Activated CD4-positive, alpha-beta memory T cell treated with anti-CD3 and anti-CD28 coated beads for 36 hours (primary cell): ENCODE measurements around the gene EPHB3. TPM values are rescaled to one million over a fixed set of nuclear protein-coding genes. Genes with fewer than 3 reads are reported as not detected.
A peak's percentile ranks its signal among the peaks of the same experiment; 100 is the strongest.

Experiments used
- CTCF ChIA-PET: fragments of 350-600 bp; sonication (Branson Sonifier 250); formaldehyde crosslinking; loops from one replicate; lab custom pipeline; 2021; ENCODE audit warnings: antibody characterized with exemption, inconsistent platforms; lab: Charles Lee
- POLR2A ChIA-PET: fragments of 350-600 bp; sonication (Branson Sonifier 250); formaldehyde crosslinking; loops from one replicate; lab custom pipeline; 2021; ENCODE audit warnings: antibody characterized with exemption; lab: Charles Lee
- DNase-seq: peaks from one replicate; pipeline ENCODE4 v3.0.0-alpha.2; 2020
- H3K27ac Mint-ChIP-seq: one replicate; pipeline ENCODE4 v1.8.0; 2021; ENCODE audit warnings: mixed read lengths
- H3K27me3 Mint-ChIP-seq: one replicate; pipeline ENCODE4 v1.8.0; 2021; ENCODE audit warnings: mixed read lengths
- H3K36me3 Mint-ChIP-seq: one replicate; pipeline ENCODE4 v1.8.0; 2021; ENCODE audit warnings: mixed read lengths
- H3K4me1 Mint-ChIP-seq: one replicate; pipeline ENCODE4 v1.8.0; 2021; ENCODE audit warnings: low read depth, mixed read lengths
- H3K4me3 Mint-ChIP-seq: one replicate; pipeline ENCODE4 v1.8.0; 2021; ENCODE audit warnings: mild to moderate bottlenecking, mixed read lengths
- H3K9me3 Mint-ChIP-seq: one replicate; pipeline ENCODE4 v1.8.0; 2021; ENCODE audit warnings: mixed read lengths
- intact Hi-C: fragments of 100-400 bp; cut with micrococcal nuclease; formaldehyde crosslinking; loops from one replicate; pipeline ENCODE4 v1.15.1; 2023
- total RNA-seq, 2 experiments: library from RNA; stranded (reverse); gene quantifications; one replicate each; pipeline ENCODE4 v1.2.3, GENCODE V29; 2021

Gene EPHB3
- total RNA-seq, 2 experiments from 2014 or later = 0.07 TPM; not detected in 1

DNA sequence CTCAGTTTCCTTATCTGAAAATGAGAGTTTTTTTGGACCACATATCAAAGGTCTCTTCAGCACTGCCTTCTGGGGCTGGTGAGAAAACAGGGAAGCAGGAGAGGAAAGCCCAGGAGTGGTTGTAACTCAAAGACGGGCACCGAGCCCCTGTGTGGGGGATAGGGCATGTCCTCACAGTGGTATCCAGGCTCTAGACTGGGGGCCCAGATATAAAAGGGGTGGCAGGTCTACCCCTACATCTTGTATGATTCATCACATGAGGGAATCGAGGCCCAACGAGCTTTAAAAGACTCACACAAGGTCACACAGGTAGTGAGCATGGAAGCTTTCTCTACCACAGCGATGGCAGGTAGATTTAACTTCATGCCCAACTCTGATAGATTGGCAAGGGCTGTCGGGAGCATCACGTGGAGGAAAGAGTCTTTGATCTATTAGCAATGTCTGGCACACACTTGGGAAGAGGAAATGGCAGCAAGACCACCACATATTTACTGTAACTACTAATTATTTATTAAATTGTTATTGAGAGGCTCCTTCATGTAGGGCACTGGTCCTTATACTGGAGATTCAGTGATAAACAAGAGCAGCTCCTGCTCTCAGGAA lies 4.1 kb upstream of the EPHB3 start:
- peaks cover 40% of the 10 kb centered on the region for H3K4me1 Mint-ChIP-seq
- H3K27ac Mint-ChIP-seq = no peak overlapping the region
- peaks cover 13% of the 10 kb centered on the region for H3K27me3 Mint-ChIP-seq
- no peaks in the 10 kb centered on the region for H3K9me3 Mint-ChIP-seq
- ChIA-PET CTCF (interaction anchor here (0.6 to 2.3 kb wide), 11 partner anchors 16 to 251 kb away, joined by 3 to 21 read pairs (median 3); no protein-coding TSS in a partner anchor), POLR2A (interaction anchor here (0.6 kb wide), 1 partner anchor 63 kb away, joined by 3 read pairs; no protein-coding TSS in a partner anchor)
- no peak for DNase-seq
- H3K4me3 Mint-ChIP-seq = no peak overlapping the region
- no peaks in the 10 kb centered on the region for H3K36me3 Mint-ChIP-seq
- intact Hi-C loops = no loop called here

- DNase-seq = no peak
- ChIA-PET POLR2A (no interaction called here), CTCF (interaction anchor here (0.6 to 1.0 kb wide), 3 partner anchors 9 to 21 kb away, joined by 3 read pairs; no protein-coding TSS in a partner anchor)
- Mint-ChIP-seq H3K36me3 (no peaks in the 10 kb centered on the region), H3K4me3 (no peak overlapping the region), H3K9me3 (no peaks in the 10 kb centered on the region), H3K4me1 (peaks cover 40% of the 10 kb centered on the region), H3K27ac (no peak overlapping the region), H3K27me3 (peaks cover 15% of the 10 kb centered on the region)
- intact Hi-C loops = no loop called here
These were observed 2.9 kb upstream of the EPHB3 start for GRCh38 chr3:184558726-184559125.

- intact Hi-C loops = no loop called here
- peaks cover 15% of the 10 kb centered on the region for H3K27me3 Mint-ChIP-seq
- DNase-seq = no peak
- ChIA-PET CTCF (interaction anchor here (0.6 kb wide), 1 partner anchor 17 kb away, joined by 3 read pairs; no protein-coding TSS in a partner anchor), POLR2A (no interaction called here)
- H3K27ac Mint-ChIP-seq = no peak overlapping the region
- no peak overlapping the region for H3K4me3 Mint-ChIP-seq
- H3K4me1 Mint-ChIP-seq = peaks cover 40% of the 10 kb centered on the region
- H3K36me3 Mint-ChIP-seq = no peaks in the 10 kb centered on the region
- no peaks in the 10 kb centered on the region for H3K9me3 Mint-ChIP-seq
These were observed 2.2 kb upstream of the EPHB3 start for GRCh38 chr3:184559336-184559735.

DNA sequence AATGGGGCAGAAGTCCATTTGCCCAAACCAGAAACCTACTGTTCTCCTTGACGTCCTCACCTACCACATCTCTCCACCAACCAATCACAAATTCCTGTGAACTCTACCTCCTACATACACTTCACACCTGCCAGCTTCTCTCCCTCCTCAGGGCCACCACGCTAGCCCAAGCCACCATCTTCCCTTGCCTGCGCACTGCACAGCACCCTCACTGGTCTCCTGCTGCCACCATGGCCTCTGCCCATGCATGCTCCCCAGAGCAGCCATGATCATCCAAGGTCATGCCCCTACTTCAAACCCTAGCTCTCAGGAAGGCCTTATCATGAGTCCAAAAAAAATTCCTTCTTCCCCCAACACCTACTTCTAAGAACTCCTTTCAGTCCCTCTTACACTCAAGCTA lies 1.1 kb upstream of the EPHB3 start:
- intact Hi-C loops = no loop called here
- H3K9me3 Mint-ChIP-seq = no peaks in the 10 kb centered on the region
- H3K4me1 Mint-ChIP-seq = peaks cover 38% of the 10 kb centered on the region
- peaks cover 15% of the 10 kb centered on the region for H3K27me3 Mint-ChIP-seq
- POLR2A ChIA-PET = interaction anchor here (1.7 kb wide), 1 partner anchor 151 kb away, joined by 4 read pairs; the partner anchor contains the start of gene MAGEF1
- no peaks in the 10 kb centered on the region for H3K36me3 Mint-ChIP-seq
- CTCF ChIA-PET = interaction anchor here (0.5 to 3.2 kb wide), 47 partner anchors 8 to 619 kb away, joined by 3 to 33 read pairs (median 4); partner anchors contain the start of genes MAGEF1 and VPS8
- H3K4me3 Mint-ChIP-seq = peak overlapping the region; percentile 49
- H3K27ac Mint-ChIP-seq = peak overlapping the region; percentile 0
- no peak for DNase-seq

GRCh38 chr3:184561913-184562877 lies 610 bp downstream of the EPHB3 start:
- DNase-seq = no peak
- no peaks in the 10 kb centered on the region for H3K9me3 Mint-ChIP-seq
- ChIA-PET CTCF (interaction anchor here (0.6 to 3.2 kb wide), 43 partner anchors 8 to 617 kb away, joined by 3 to 33 read pairs (median 4); partner anchors contain the start of gene MAGEF1), POLR2A (interaction anchor here (1.7 kb wide), 1 partner anchor 150 kb away, joined by 4 read pairs; the partner anchor contains the start of gene MAGEF1)
- H3K4me1 Mint-ChIP-seq = peaks cover 22% of the 10 kb centered on the region
- peak overlapping the region; percentile 49 for H3K4me3 Mint-ChIP-seq
- no peak overlapping the region for H3K27ac Mint-ChIP-seq
- H3K36me3 Mint-ChIP-seq = no peaks in the 10 kb centered on the region
- H3K27me3 Mint-ChIP-seq = peaks cover 15% of the 10 kb centered on the region
- intact Hi-C loops = loop anchor here (1.0 kb wide), 5 partner anchors 150 to 249 kb away; partner anchors contain the start of gene MAGEF1

DNA sequence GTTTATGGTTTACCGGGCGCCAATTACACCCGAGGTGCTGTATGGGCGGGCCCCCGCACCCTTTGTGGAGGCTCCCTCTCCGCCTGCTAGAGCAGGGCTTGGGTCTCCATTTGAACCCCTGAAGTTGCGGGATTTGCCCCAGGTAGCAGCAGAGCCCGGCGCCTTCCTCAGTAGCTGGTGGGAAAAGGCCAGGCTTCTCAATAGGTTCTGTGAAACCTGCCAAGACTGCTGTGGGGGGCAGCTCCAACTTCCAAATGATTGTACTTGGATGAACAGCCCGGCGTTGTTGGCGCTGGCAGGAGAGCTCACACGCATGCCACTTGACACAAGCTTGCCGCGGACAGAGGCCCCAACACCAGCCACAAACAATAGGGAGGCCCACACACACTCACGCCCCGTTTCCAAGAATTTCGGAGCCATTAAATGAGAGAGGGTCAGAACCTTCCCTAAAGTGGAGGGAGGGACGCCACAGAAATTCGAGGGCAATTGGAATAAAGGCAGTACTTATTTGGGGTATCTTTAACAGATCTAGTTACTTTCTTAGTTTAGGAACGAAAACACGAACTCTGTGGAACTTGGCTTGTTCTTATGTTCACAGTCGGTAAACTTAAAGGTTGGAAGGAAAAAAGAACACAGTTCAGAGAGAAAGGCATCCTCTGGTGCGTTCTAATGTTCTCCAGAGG lies 1.4 kb downstream of the EPHB3 start:
- POLR2A ChIA-PET = no interaction called here
- no peak for DNase-seq
- Mint-ChIP-seq H3K27me3 (peaks cover 23% of the 10 kb centered on the region), H3K36me3 (no peaks in the 10 kb centered on the region), H3K27ac (no peak overlapping the region), H3K9me3 (no peaks in the 10 kb centered on the region), H3K4me3 (no peak overlapping the region), H3K4me1 (peaks cover 18% of the 10 kb centered on the region)
- intact Hi-C loops = no loop called here
- CTCF ChIA-PET = interaction anchor here (2.5 to 3.2 kb wide), 2 partner anchors 13 to 187 kb away, joined by 20 to 33 read pairs; no protein-coding TSS in a partner anchor

GRCh38 chr3:184563561-184563925 lies 2.0 kb downstream of the EPHB3 start:
- no peaks in the 10 kb centered on the region for H3K9me3 Mint-ChIP-seq
- ChIA-PET CTCF (interaction anchor here (3.1 to 3.2 kb wide), 2 partner anchors 13 to 214 kb away, joined by 18 to 33 read pairs; no protein-coding TSS in a partner anchor), POLR2A (no interaction called here)
- peaks cover 17% of the 10 kb centered on the region for H3K4me1 Mint-ChIP-seq
- no peak overlapping the region for H3K4me3 Mint-ChIP-seq
- H3K27ac Mint-ChIP-seq = no peak overlapping the region
- no peaks in the 10 kb centered on the region for H3K36me3 Mint-ChIP-seq
- intact Hi-C loops = no loop called here
- DNase-seq = no peak
- H3K27me3 Mint-ChIP-seq = peaks cover 27% of the 10 kb centered on the region

DNA sequence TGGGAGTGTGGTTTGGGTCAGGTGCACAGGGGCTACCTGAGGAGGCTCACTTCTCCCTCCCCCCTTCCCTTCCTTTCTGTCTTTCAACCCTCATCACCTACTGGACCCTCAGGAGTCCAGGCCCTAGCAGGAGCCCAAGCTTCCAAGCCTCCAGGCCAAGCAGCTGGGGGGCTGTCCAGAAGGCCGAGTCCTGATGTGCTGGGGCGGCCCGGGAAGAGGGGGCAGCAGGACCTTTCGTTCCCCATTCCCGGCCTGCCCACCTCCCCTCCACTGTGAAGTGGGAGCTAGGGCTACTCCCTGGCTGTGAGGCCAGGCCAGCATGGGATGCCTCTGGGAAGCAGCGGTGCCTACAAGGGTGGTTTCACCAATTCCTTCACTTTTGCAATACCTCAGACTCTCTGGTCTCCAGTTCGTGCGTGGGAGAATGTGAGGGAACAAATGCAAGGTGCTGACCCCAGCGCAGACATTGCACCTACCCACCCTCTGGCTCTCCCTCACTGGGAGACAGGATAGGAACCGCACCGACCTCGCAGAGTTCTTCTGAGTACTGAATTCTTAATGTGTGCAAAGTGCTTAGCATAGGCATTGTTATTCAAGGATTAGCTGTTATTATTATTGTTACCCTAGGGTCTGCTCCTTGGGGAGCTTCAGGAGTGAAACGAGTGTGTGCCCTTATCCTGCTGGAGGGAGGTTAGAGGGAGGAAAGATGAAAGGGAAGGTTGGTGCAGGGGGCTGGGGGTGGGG lies 2.5 kb downstream of the EPHB3 start:
- intact Hi-C loops = no loop called here
- Mint-ChIP-seq H3K4me3 (no peak overlapping the region), H3K36me3 (no peaks in the 10 kb centered on the region), H3K9me3 (no peaks in the 10 kb centered on the region), H3K4me1 (peaks cover 16% of the 10 kb centered on the region), H3K27ac (no peak overlapping the region), H3K27me3 (peaks cover 26% of the 10 kb centered on the region)
- ChIA-PET POLR2A (no interaction called here), CTCF (interaction anchor here (0.6 to 3.1 kb wide), 2 partner anchors 214 to 248 kb away, joined by 4 to 18 read pairs; partner anchors contain the start of gene VPS8)
- DNase-seq = no peak

GRCh38 chr3:184564685-184565385 lies 3.2 kb downstream of the EPHB3 start:
- Mint-ChIP-seq H3K4me1 (peaks cover 16% of the 10 kb centered on the region), H3K27ac (no peak overlapping the region), H3K27me3 (peaks cover 26% of the 10 kb centered on the region), H3K9me3 (no peaks in the 10 kb centered on the region), H3K36me3 (no peaks in the 10 kb centered on the region), H3K4me3 (no peak overlapping the region)
- POLR2A ChIA-PET = no interaction called here
- intact Hi-C loops = no loop called here
- no peak for DNase-seq
- CTCF ChIA-PET = interaction anchor here (0.6 to 3.1 kb wide), 2 partner anchors 213 to 247 kb away, joined by 4 to 18 read pairs; partner anchors contain the start of gene VPS8

DNA sequence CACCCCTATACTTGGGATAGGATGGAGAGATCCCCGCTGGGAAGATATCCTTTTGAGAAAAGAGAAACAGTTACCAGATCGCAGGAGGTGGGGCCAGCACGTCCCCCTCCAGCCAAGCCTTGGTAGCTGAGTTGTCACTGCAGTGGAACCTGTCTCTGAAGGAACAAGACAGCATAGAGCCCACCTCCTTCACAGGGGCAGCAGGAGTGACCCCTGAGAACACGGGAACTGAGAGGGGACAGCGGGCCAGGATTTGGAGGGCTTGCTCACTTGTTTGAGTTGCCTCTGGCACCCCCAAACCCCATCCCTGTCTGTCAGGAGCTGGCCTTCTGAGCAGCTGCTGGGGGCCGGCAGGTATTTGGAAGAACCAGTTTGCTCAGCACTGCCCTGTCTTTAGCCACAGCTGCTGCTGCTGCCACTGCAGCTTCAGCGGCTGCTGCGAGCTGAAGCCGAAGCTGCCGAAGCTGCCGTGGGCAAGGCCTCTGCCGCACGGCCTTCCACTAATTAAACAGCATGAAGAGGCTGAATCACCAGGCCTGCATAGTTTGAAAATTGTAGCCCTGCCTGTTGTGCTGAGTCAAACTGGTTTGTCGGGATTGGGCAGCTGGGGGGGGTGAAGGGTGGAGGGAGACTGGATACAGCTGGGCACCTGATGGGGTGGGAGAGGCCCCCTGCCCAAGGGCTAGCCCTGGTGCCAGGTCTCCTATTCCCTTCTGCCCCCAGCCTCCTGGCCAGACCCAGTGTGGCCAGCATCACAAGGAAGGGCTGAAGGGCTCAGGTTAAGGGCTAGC lies 4.0 kb downstream of the EPHB3 start:
- Mint-ChIP-seq H3K27ac (no peak overlapping the region), H3K4me1 (peaks cover 13% of the 10 kb centered on the region), H3K27me3 (peaks cover 24% of the 10 kb centered on the region), H3K4me3 (no peak overlapping the region), H3K36me3 (no peaks in the 10 kb centered on the region), H3K9me3 (no peaks in the 10 kb centered on the region)
- ChIA-PET CTCF (interaction anchor here (0.6 to 3.1 kb wide), 2 partner anchors 36 to 212 kb away, joined by 3 to 18 read pairs; no protein-coding TSS in a partner anchor), POLR2A (no interaction called here)
- intact Hi-C loops = no loop called here
- no peak for DNase-seq
